GM13977 (cell line): Measurements from ENCODE around the gene ANKMY2.

ENCODE experiments used
- DNase-seq: peaks from one replicate; pipeline ENCODE4 v3.0.0; 2012; ENCODE audit warnings: low spot score
- in situ Hi-C: fragments of 300-500 bp; cut with MboI; formaldehyde crosslinking; loops from one replicate; pipeline ENCODE4 v1.12.0; 2022; ENCODE audit warnings: low sequenced_read_pairs, low pct_unique_long_range_greater_than_20kb, mixed read lengths, inconsistent platforms; ENCODE audit not compliant: unreplicated experiment
- TF ChIP-seq, protein P1 (sequence below): IDR thresholded peaks from 2 replicates; pipeline ENCODE4 v1.5.1; 2012; ENCODE audit warnings: mild to moderate bottlenecking, control low read depth; ENCODE audit not compliant: insufficient read depth; ENCODE audit errors: extremely low read depth, missing control alignments

Gene ANKMY2

DNA sequence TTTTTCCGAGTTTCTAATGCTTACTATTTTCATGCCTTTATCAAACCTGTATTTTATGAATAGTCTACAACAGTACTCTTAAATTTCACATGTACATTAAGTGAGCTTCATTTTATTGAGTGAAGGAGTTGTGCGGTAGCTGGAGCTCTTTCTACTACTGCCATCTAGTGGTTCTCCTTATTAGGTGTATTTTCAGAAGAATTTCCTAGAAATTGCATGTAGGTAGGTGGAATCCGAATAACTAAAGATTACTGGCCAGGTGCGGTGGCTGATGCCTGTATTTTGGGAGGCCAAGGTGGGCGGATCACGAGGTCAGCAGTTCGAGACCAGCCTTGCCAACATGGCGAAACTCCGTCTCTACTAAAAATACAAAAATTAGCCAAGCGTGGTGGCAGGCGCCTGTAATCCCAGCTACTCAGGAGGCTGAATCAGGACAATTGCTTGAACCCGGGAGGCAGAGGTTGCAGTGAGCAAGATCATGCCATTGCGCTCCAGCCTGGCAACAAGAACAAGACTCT lies 80.6 kb downstream of the ANKMY2 start:
- TF ChIP-seq, protein P1, sequence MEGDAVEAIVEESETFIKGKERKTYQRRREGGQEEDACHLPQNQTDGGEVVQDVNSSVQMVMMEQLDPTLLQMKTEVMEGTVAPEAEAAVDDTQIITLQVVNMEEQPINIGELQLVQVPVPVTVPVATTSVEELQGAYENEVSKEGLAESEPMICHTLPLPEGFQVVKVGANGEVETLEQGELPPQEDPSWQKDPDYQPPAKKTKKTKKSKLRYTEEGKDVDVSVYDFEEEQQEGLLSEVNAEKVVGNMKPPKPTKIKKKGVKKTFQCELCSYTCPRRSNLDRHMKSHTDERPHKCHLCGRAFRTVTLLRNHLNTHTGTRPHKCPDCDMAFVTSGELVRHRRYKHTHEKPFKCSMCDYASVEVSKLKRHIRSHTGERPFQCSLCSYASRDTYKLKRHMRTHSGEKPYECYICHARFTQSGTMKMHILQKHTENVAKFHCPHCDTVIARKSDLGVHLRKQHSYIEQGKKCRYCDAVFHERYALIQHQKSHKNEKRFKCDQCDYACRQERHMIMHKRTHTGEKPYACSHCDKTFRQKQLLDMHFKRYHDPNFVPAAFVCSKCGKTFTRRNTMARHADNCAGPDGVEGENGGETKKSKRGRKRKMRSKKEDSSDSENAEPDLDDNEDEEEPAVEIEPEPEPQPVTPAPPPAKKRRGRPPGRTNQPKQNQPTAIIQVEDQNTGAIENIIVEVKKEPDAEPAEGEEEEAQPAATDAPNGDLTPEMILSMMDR, result peak; percentile 67
- peak; percentile 53 for DNase-seq
- in situ Hi-C loops, result loop anchor here (25.0 kb wide), 1 partner anchor 478 kb away; no protein-coding TSS in a partner anchor

DNA sequence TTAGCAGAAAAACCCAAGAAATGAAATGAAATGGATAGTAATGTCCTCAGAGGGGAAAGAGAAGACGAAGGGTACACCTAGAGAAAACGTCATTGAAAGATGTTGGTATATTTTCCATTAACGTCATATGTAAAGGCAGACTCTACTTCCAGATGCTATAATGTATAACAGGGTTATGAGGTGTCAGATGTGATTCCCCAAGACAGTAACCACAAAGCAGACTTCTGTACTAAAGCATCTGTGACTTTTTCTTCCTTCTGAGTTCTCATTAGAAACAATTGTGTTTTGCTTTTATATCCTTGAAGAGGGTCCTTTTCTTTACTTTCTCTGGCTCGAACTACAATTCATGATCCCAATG lies 81.6 kb downstream of the ANKMY2 start:
- TF ChIP-seq, protein P1, result no peak
- no peak for DNase-seq
- in situ Hi-C loops, result loop anchor here (25.0 kb wide), 1 partner anchor 477 kb away; no protein-coding TSS in a partner anchor

GRCh38 chr7:16563281-16564022 lies 82.1 kb downstream of the ANKMY2 start:
- in situ Hi-C loops, result loop anchor here (25.0 kb wide), 1 partner anchor 476 kb away; no protein-coding TSS in a partner anchor
- DNase-seq, result no peak
- TF ChIP-seq, protein P1, result no peak

GRCh38 chr7:16562456-16563220 lies 82.9 kb downstream of the ANKMY2 start:
- TF ChIP-seq, protein P1, result no peak
- DNase-seq, result no peak
- in situ Hi-C loops, result loop anchor here (25.0 kb wide), 1 partner anchor 475 kb away; no protein-coding TSS in a partner anchor

GRCh38 chr7:16561943-16562342 lies 83.6 kb downstream of the ANKMY2 start:
- in situ Hi-C loops, result loop anchor here (25.0 kb wide), 1 partner anchor 475 kb away; no protein-coding TSS in a partner anchor
- TF ChIP-seq, protein P1, result no peak
- DNase-seq, result no peak

GRCh38 chr7:16559497-16560179 lies 85.9 kb downstream of the ANKMY2 start:
- in situ Hi-C loops, result loop anchor here (25.0 kb wide), 1 partner anchor 472 kb away; no protein-coding TSS in a partner anchor
- no peak for DNase-seq
- TF ChIP-seq, protein P1, result no peak
